WTC11 (cell line): Measurements from ENCODE around the gene RNF43. TPM values are rescaled to one million over a fixed set of nuclear protein-coding genes. Genes with fewer than 3 reads are reported as not detected.
A peak's percentile ranks its signal among the peaks of the same experiment; 100 is the strongest.

Experiments
- ATAC-seq: fragments of 200-7000 bp; cut with Tn5 transposase; 2 replicates; pipeline ENCODE4 v1.10.0; 2021; ENCODE audit warnings: mild to moderate bottlenecking, moderate library complexity
- CTCF ChIA-PET: fragments of 300-600 bp; sonication (Branson Sonifier 250); formaldehyde crosslinking; loops from one replicate; lab custom pipeline; 2021; ENCODE audit warnings: antibody characterized with exemption; lab: Charles Lee
- POLR2A ChIA-PET: fragments of 350-600 bp; sonication (Branson Sonifier 250); formaldehyde crosslinking; loops from one replicate; lab custom pipeline; 2021; ENCODE audit warnings: antibody characterized with exemption; lab: Charles Lee
- DNase-seq: peaks from one replicate; pipeline ENCODE4 v3.0.0; 2021; ENCODE audit warnings: low spot score
- H3K27ac Mint-ChIP-seq: 2 replicates; pipeline ENCODE4 v1.8.0; 2021; ENCODE audit warnings: mixed read lengths
- H3K27me3 Mint-ChIP-seq: 2 replicates; pipeline ENCODE4 v1.8.0; 2021; ENCODE audit warnings: low read depth, mild to moderate bottlenecking, moderate library complexity, mixed read lengths
- H3K36me3 Mint-ChIP-seq: 2 replicates; pipeline ENCODE4 v1.8.0; 2021; ENCODE audit warnings: mixed read lengths
- H3K4me1 Mint-ChIP-seq: 2 replicates; pipeline ENCODE4 v1.8.0; 2022; ENCODE audit warnings: mixed read lengths
- H3K4me3 Mint-ChIP-seq: 2 replicates; pipeline ENCODE4 v1.8.0; 2021; ENCODE audit warnings: mild to moderate bottlenecking, moderate library complexity, mixed read lengths
- H3K9me3 Mint-ChIP-seq: 2 replicates; pipeline ENCODE4 v1.8.0; 2021; ENCODE audit warnings: mixed read lengths
- AFF4 ChIP-seq: sonication (generic); formaldehyde crosslinking; IDR thresholded peaks from 2 replicates; pipeline ENCODE4 v1.8.1; 2023; ENCODE audit warnings: mild to moderate bottlenecking, missing genetic modification reagents, borderline replicate concordance
- ETV6 ChIP-seq: sonication (generic); formaldehyde crosslinking; IDR thresholded peaks from 2 replicates; pipeline ENCODE4 v1.8.1; 2022; ENCODE audit warnings: mild to moderate bottlenecking, missing genetic modification reagents
- GABPB1 ChIP-seq: sonication (generic); formaldehyde crosslinking; IDR thresholded peaks from 2 replicates; pipeline ENCODE4 v1.8.1; 2023; ENCODE audit warnings: mild to moderate bottlenecking, missing genetic modification reagents
- GRHL2 ChIP-seq: fragments of 250-450 bp; sonication (Bioruptor Pico); IDR thresholded peaks from 2 replicates; pipeline ENCODE4 v1.8.0; 2022; ENCODE audit warnings: mild to moderate bottlenecking, moderate library complexity; ENCODE audit not compliant: insufficient replicate concordance, severe bottlenecking
- GTF2I ChIP-seq: fragments of 250-450 bp; sonication (Bioruptor Pico); conservative IDR thresholded peaks from 2 replicates; pipeline ENCODE4 v1.4.0; 2021; ENCODE audit warnings: mild to moderate bottlenecking
- MLX ChIP-seq: sonication (generic); formaldehyde crosslinking; IDR thresholded peaks from 2 replicates; pipeline ENCODE4 v1.8.1; 2023; ENCODE audit warnings: mild to moderate bottlenecking, missing genetic modification reagents, moderate library complexity
- NR2C2 ChIP-seq: sonication (generic); formaldehyde crosslinking; IDR thresholded peaks from 2 replicates; pipeline ENCODE4 v1.8.0; 2022; ENCODE audit warnings: mild to moderate bottlenecking, missing genetic modification reagents
- TEAD4 ChIP-seq: sonication (generic); formaldehyde crosslinking; IDR thresholded peaks from 2 replicates; pipeline ENCODE4 v1.8.0; 2022; ENCODE audit warnings: mild to moderate bottlenecking, missing genetic modification reagents
- ZNF232 ChIP-seq: sonication (generic); formaldehyde crosslinking; IDR thresholded peaks from 2 replicates; pipeline ENCODE4 v1.8.0; 2022; ENCODE audit warnings: mild to moderate bottlenecking, missing genetic modification reagents
- total RNA-seq: library from RNA; stranded (reverse); gene quantifications from 3 replicates; pipeline ENCODE4 v1.2.3, GENCODE V29; 2021
- TF ChIP-seq, protein P1 (sequence below): sonication (generic); formaldehyde crosslinking; IDR thresholded peaks from 2 replicates; pipeline ENCODE4 v1.8.0; 2023; ENCODE audit warnings: mild to moderate bottlenecking, missing genetic modification reagents
- TF ChIP-seq, protein P2 (sequence below): sonication (generic); formaldehyde crosslinking; IDR thresholded peaks from 2 replicates; pipeline ENCODE4 v1.8.0; 2022; ENCODE audit warnings: mild to moderate bottlenecking, missing genetic modification reagents
- TF ChIP-seq, protein P3 (sequence below): sonication (generic); formaldehyde crosslinking; IDR thresholded peaks from 2 replicates; pipeline ENCODE4 v1.8.1; 2022; ENCODE audit warnings: low read depth, missing genetic modification reagents, borderline replicate concordance
- TF ChIP-seq, protein P4 (sequence below): sonication (generic); formaldehyde crosslinking; IDR thresholded peaks from 2 replicates; pipeline ENCODE4 v1.8.1; 2023; ENCODE audit warnings: mild to moderate bottlenecking, missing genetic modification reagents
- TF ChIP-seq, protein P5 (sequence below): sonication (generic); formaldehyde crosslinking; IDR thresholded peaks from 2 replicates; pipeline ENCODE4 v1.8.1; 2023; ENCODE audit warnings: mild to moderate bottlenecking, missing genetic modification reagents, moderate library complexity
- TF ChIP-seq, protein P6 (sequence below): sonication (generic); formaldehyde crosslinking; IDR thresholded peaks from 2 replicates; pipeline ENCODE4 v1.8.1; 2023; ENCODE audit warnings: mild to moderate bottlenecking, moderate library complexity, missing genetic modification reagents

Gene RNF43
- total RNA-seq, 1 experiment from 2014 or later, result 3.6 TPM

GRCh38 chr17:58417300-58418092 lies at the start of gene RNF43 (continued):
- TF ChIP-seq, protein P1, sequence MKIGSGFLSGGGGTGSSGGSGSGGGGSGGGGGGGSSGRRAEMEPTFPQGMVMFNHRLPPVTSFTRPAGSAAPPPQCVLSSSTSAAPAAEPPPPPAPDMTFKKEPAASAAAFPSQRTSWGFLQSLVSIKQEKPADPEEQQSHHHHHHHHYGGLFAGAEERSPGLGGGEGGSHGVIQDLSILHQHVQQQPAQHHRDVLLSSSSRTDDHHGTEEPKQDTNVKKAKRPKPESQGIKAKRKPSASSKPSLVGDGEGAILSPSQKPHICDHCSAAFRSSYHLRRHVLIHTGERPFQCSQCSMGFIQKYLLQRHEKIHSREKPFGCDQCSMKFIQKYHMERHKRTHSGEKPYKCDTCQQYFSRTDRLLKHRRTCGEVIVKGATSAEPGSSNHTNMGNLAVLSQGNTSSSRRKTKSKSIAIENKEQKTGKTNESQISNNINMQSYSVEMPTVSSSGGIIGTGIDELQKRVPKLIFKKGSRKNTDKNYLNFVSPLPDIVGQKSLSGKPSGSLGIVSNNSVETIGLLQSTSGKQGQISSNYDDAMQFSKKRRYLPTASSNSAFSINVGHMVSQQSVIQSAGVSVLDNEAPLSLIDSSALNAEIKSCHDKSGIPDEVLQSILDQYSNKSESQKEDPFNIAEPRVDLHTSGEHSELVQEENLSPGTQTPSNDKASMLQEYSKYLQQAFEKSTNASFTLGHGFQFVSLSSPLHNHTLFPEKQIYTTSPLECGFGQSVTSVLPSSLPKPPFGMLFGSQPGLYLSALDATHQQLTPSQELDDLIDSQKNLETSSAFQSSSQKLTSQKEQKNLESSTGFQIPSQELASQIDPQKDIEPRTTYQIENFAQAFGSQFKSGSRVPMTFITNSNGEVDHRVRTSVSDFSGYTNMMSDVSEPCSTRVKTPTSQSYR (CRISPR knock-in tag), result peak; percentile 60; the same call in 1 of the 2 replicates
- TF ChIP-seq GABPB1 (CRISPR knock-in tag) (peak; percentile 63), NR2C2 (no peak), AFF4 (CRISPR knock-in tag) (no peak), ETV6 (CRISPR knock-in tag) (peak; percentile 60; the same call in 1 of the 2 replicates), MLX (CRISPR knock-in tag) (no peak), ZNF232 (CRISPR knock-in tag) (0 out of 2 replicates have a peak, but pooled peaks have one; percentile 13), GRHL2 (CRISPR knock-in tag) (no peak)
- TF ChIP-seq, protein P2, sequence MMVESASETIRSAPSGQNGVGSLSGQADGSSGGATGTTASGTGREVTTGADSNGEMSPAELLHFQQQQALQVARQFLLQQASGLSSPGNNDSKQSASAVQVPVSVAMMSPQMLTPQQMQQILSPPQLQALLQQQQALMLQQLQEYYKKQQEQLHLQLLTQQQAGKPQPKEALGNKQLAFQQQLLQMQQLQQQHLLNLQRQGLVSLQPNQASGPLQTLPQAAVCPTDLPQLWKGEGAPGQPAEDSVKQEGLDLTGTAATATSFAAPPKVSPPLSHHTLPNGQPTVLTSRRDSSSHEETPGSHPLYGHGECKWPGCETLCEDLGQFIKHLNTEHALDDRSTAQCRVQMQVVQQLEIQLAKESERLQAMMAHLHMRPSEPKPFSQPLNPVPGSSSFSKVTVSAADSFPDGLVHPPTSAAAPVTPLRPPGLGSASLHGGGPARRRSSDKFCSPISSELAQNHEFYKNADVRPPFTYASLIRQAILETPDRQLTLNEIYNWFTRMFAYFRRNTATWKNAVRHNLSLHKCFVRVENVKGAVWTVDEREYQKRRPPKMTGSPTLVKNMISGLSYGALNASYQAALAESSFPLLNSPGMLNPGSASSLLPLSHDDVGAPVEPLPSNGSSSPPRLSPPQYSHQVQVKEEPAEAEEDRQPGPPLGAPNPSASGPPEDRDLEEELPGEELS (CRISPR knock-in tag), result 0 out of 2 replicates have a peak, but pooled peaks have one; percentile 56
- TF ChIP-seq, protein P3, sequence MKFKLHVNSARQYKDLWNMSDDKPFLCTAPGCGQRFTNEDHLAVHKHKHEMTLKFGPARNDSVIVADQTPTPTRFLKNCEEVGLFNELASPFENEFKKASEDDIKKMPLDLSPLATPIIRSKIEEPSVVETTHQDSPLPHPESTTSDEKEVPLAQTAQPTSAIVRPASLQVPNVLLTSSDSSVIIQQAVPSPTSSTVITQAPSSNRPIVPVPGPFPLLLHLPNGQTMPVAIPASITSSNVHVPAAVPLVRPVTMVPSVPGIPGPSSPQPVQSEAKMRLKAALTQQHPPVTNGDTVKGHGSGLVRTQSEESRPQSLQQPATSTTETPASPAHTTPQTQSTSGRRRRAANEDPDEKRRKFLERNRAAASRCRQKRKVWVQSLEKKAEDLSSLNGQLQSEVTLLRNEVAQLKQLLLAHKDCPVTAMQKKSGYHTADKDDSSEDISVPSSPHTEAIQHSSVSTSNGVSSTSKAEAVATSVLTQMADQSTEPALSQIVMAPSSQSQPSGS, result no peak
- TF ChIP-seq, protein P4, sequence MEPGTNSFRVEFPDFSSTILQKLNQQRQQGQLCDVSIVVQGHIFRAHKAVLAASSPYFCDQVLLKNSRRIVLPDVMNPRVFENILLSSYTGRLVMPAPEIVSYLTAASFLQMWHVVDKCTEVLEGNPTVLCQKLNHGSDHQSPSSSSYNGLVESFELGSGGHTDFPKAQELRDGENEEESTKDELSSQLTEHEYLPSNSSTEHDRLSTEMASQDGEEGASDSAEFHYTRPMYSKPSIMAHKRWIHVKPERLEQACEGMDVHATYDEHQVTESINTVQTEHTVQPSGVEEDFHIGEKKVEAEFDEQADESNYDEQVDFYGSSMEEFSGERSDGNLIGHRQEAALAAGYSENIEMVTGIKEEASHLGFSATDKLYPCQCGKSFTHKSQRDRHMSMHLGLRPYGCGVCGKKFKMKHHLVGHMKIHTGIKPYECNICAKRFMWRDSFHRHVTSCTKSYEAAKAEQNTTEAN (CRISPR knock-in tag), result no peak
- TF ChIP-seq, all 79 proteins: peak for 8

GRCh38 chr17:58455491-58455890 lies 38.2 kb upstream of the RNF43 start:
- Mint-ChIP-seq H3K4me1 (no peaks in the 10 kb centered on the region), H3K27ac (no peak overlapping the region), H3K27me3 (no peaks in the 10 kb centered on the region), H3K4me3 (no peak overlapping the region), H3K36me3 (no peaks in the 10 kb centered on the region), H3K9me3 (no peaks in the 10 kb centered on the region)
- DNase-seq (no peak), ATAC-seq (no peak)
- TF ChIP-seq, protein P5, sequence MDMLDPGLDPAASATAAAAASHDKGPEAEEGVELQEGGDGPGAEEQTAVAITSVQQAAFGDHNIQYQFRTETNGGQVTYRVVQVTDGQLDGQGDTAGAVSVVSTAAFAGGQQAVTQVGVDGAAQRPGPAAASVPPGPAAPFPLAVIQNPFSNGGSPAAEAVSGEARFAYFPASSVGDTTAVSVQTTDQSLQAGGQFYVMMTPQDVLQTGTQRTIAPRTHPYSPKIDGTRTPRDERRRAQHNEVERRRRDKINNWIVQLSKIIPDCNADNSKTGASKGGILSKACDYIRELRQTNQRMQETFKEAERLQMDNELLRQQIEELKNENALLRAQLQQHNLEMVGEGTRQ (CRISPR knock-in tag), result no peak
- TF ChIP-seq TEAD4 (CRISPR knock-in tag) (no peak), GTF2I (no peak)
- TF ChIP-seq, protein P6, sequence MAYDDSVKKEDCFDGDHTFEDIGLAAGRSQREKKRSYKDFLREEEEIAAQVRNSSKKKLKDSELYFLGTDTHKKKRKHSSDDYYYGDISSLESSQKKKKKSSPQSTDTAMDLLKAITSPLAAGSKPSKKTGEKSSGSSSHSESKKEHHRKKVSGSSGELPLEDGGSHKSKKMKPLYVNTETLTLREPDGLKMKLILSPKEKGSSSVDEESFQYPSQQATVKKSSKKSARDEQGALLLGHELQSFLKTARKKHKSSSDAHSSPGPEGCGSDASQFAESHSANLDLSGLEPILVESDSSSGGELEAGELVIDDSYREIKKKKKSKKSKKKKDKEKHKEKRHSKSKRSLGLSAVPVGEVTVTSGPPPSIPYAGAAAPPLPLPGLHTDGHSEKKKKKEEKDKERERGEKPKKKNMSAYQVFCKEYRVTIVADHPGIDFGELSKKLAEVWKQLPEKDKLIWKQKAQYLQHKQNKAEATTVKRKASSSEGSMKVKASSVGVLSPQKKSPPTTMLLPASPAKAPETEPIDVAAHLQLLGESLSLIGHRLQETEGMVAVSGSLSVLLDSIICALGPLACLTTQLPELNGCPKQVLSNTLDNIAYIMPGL (CRISPR knock-in tag), result no peak
- CTCF ChIA-PET, result no interaction called here
- POLR2A ChIA-PET, result no interaction called here
